Liver (tissue), 3 donors: ENCODE results near the gene BRDT.

Experiments used
- EGR1 ChIP-seq, 2 donors: IDR thresholded peaks; 2 replicates each; pipeline ENCODE4 v1.6.1; 2016 to 2018; ENCODE audit warnings: antibody characterized with exemption in 2 of 2, low read depth in 2 of 2
- HNF4G ChIP-seq: IDR thresholded peaks from 2 replicates; pipeline ENCODE4 v1.6.1; 2016; ENCODE audit warnings: antibody characterized with exemption
- JUND ChIP-seq, 2 donors: IDR thresholded peaks; 2 replicates each; pipeline ENCODE4 v1.6.1; 2016; ENCODE audit warnings: antibody characterized with exemption in 2 of 2
- RAD21 ChIP-seq, 2 donors: IDR thresholded peaks; 2 replicates each; pipeline ENCODE4 v1.6.1; 2016; ENCODE audit warnings: antibody characterized with exemption in 2 of 2, mild to moderate bottlenecking in 2 of 2
- RXRA ChIP-seq, 2 donors: IDR thresholded peaks; 2 replicates each; pipeline ENCODE4 v1.6.1; 2017 to 2018; ENCODE audit warnings: antibody characterized with exemption in 2 of 2, mild to moderate bottlenecking in 1 of 2
- SP1 ChIP-seq: IDR thresholded peaks from 2 replicates; pipeline ENCODE4 v1.6.1; 2018; ENCODE audit warnings: antibody characterized with exemption, mild to moderate bottlenecking
- TAF1 ChIP-seq: conservative IDR thresholded peaks from 2 replicates; pipeline ENCODE4 v1.6.1; 2016; ENCODE audit warnings: antibody characterized with exemption, mild to moderate bottlenecking
- YY1 ChIP-seq: IDR thresholded peaks from 2 replicates; pipeline ENCODE4 v1.6.1; 2016; ENCODE audit warnings: antibody characterized with exemption, mild to moderate bottlenecking
- TF ChIP-seq, protein P1 (sequence below): fragments of 150-350 bp; IDR thresholded peaks from 2 replicates; pipeline ENCODE4 v1.5.1; 2017; ENCODE audit warnings: improper control_type of control experiment, low read depth, low read length; ENCODE audit not compliant: missing input control
- TF ChIP-seq, protein P2 (sequence below): IDR thresholded peaks from 2 replicates; pipeline ENCODE4 v1.6.1; 2016; ENCODE audit warnings: antibody characterized with exemption, mild to moderate bottlenecking
- donor health status: healthy.
- donor health status: healthy.

DNA sequence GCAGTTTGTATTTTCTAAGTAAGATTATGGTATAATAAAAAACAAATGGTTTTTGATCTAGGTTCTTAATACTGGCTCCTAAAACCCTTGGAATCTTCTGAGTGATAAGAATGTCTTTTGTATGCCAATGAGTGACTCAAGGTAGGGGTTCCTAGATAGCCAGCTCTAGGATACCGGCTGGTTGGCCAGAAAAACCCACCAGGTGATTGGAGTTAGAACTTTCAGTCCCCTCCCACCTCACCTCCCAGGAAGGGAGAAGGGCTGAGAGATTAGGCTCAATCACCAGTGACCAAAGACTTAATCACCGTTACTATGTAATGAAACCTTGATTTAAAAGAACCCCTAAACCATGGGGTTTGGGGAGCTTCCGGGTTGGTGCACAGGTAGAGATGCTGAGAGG, 8.7 kb upstream of the BRDT start:
- TF ChIP-seq, protein P1, sequence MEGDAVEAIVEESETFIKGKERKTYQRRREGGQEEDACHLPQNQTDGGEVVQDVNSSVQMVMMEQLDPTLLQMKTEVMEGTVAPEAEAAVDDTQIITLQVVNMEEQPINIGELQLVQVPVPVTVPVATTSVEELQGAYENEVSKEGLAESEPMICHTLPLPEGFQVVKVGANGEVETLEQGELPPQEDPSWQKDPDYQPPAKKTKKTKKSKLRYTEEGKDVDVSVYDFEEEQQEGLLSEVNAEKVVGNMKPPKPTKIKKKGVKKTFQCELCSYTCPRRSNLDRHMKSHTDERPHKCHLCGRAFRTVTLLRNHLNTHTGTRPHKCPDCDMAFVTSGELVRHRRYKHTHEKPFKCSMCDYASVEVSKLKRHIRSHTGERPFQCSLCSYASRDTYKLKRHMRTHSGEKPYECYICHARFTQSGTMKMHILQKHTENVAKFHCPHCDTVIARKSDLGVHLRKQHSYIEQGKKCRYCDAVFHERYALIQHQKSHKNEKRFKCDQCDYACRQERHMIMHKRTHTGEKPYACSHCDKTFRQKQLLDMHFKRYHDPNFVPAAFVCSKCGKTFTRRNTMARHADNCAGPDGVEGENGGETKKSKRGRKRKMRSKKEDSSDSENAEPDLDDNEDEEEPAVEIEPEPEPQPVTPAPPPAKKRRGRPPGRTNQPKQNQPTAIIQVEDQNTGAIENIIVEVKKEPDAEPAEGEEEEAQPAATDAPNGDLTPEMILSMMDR: no peak
- no peak for TF ChIP-seq RAD21 (IDR thresholded peaks at IDR 0.05)
- TF ChIP-seq TAF1: no peak
- no peak for TF ChIP-seq SP1
- no peak for TF ChIP-seq YY1
- TF ChIP-seq RXRA (IDR thresholded peaks at IDR 0.05): no peak
- no peak for TF ChIP-seq EGR1 (IDR thresholded peaks at IDR 0.05; ENCODE audit: low read depth in 2 of 2)
- TF ChIP-seq JUND (IDR thresholded peaks at IDR 0.05): no peak
- TF ChIP-seq HNF4G: no peak
- TF ChIP-seq, protein P2, sequence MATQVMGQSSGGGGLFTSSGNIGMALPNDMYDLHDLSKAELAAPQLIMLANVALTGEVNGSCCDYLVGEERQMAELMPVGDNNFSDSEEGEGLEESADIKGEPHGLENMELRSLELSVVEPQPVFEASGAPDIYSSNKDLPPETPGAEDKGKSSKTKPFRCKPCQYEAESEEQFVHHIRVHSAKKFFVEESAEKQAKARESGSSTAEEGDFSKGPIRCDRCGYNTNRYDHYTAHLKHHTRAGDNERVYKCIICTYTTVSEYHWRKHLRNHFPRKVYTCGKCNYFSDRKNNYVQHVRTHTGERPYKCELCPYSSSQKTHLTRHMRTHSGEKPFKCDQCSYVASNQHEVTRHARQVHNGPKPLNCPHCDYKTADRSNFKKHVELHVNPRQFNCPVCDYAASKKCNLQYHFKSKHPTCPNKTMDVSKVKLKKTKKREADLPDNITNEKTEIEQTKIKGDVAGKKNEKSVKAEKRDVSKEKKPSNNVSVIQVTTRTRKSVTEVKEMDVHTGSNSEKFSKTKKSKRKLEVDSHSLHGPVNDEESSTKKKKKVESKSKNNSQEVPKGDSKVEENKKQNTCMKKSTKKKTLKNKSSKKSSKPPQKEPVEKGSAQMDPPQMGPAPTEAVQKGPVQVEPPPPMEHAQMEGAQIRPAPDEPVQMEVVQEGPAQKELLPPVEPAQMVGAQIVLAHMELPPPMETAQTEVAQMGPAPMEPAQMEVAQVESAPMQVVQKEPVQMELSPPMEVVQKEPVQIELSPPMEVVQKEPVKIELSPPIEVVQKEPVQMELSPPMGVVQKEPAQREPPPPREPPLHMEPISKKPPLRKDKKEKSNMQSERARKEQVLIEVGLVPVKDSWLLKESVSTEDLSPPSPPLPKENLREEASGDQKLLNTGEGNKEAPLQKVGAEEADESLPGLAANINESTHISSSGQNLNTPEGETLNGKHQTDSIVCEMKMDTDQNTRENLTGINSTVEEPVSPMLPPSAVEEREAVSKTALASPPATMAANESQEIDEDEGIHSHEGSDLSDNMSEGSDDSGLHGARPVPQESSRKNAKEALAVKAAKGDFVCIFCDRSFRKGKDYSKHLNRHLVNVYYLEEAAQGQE: no peak
